ENCODE measurements around the gene KRTAP5-9. TPM values are rescaled to one million over a fixed set of nuclear protein-coding genes. Genes with fewer than 3 reads are reported as not detected.

The KRTAP5-9 gene, protein sequence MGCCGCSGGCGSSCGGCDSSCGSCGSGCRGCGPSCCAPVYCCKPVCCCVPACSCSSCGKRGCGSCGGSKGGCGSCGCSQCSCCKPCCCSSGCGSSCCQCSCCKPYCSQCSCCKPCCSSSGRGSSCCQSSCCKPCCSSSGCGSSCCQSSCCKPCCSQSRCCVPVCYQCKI
- total RNA-seq = not detected
- polyA plus RNA-seq = 0.54 TPM

DNA sequence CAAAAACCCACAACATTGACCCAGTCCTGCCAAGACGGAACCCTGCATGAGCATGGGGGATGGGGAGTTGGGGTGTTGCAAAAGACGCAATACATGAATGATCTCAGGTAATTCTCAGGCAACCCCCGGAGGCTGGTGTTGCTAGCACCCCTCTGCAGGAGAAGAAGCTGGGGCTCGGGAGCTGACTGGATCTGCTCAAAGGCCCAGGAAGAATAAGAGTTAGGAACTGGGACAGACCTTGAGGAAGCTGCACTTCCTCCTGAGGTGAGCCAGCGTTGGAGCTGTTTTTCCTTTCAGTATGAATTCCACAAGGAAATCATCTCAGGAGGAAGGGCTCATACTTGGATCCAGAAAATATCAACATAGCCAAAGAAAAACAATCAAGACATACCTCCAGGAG lies at the start of gene KRTAP5-9:
TSS of gene KRTAP5-9 (plus strand) at position 301 of the 400 bp plus-strand sequence. CDS start 238 bp downstream, outside the sequence.
- Histone ChIP-seq H3K4me3 (ENCODE audit: low read depth, low read length) (no peak within 1 kb of the TSS), H3K4me1 (ENCODE audit: insufficient read depth) (no peaks in the 10 kb centered on the region), H3K27ac (ENCODE audit: low read depth) (no peak within 1 kb of the TSS), H3K36me3 (ENCODE audit: insufficient read depth) (no peaks in the 10 kb centered on the region)
- no peak for DNase-seq (ENCODE audit: extremely low spot score)
- 71% methylated on average over 5 of the region's 5 CpGs for WGBS

DNA sequence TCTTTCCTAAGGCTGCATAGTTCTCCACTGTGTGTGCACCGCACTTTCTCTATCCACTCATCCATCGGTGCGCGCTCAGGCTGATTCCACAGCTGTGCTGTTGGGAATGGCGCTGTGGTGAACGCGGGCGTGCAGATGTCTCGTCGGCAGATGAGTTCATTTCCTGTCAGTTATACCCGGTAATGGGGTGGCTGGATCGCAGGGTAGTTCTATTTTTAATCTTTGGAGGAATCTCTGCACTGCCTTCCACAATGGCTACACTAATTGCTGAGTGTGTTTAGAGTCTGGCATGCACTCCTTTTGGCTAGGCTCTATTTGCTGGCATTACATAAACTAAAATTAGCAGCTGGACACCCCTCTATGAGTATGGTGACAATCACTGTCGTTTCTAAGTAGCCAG lies 49.1 kb upstream of the KRTAP5-9 start:
- Histone ChIP-seq H3K4me3 (ENCODE audit: low read depth, low read length) (no peak overlapping the region), H3K27ac (ENCODE audit: low read depth) (no peak overlapping the region), H3K36me3 (ENCODE audit: insufficient read depth) (peaks cover 3% of the 10 kb centered on the region), H3K4me1 (ENCODE audit: insufficient read depth) (no peaks in the 10 kb centered on the region)
- DNase-seq (ENCODE audit: extremely low spot score) = no peak
- WGBS = 81% methylated on average over 13 of the region's 13 CpGs

DNA sequence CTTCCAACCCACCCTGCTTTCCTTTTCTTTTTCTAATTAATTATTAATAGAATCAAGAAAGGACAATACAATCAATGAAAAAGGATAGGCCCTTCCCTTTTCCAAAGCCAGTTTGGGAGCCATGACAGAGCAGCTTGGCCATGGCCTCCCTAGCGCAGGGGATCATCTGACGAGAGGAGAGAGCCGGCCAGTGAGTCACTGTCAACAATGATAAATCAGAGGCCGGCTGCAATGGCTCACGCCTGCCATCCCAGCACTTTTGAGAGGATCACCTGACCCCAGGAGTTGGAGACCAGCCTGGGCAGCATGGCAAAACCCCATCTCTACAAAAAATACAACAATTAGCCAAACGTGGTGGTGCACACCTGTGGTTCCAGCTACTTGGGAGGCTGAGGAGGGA lies 48.7 kb upstream of the KRTAP5-9 start:
- no peak overlapping the region for H3K4me3 ChIP-seq (ENCODE audit: low read depth, low read length)
- H3K36me3 ChIP-seq (ENCODE audit: insufficient read depth) = peaks cover 3% of the 10 kb centered on the region
- no peak overlapping the region for H3K27ac ChIP-seq (ENCODE audit: low read depth)
- 90% methylated on average over 6 of the region's 6 CpGs for whole genome bisulfite sequencing
- no peaks in the 10 kb centered on the region for H3K4me1 ChIP-seq (ENCODE audit: insufficient read depth)
- DNase-seq (ENCODE audit: extremely low spot score) = no peak

DNA sequence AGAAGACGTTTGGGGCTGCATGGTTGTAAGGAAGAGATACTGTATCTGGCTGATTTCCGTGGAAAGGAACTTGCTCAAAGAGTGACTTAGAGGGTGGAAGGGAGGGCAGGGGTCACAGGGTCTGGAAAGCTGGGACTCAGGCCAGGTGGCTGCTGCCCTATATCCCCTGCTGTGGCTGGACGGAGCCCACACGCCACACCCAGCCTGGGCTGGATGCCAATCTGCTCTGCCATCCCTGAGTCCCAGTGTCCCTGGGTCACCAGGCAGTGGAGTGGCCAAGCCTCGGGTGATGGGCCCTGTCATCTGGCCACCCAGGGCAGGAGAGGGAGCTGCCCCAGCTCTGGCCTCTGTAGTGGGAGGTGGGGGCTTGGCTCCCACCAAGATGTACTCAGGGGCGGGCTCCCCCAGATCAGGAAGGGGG lies 47.6 kb upstream of the KRTAP5-9 start:
- peaks cover 3% of the 10 kb centered on the region for H3K36me3 ChIP-seq (ENCODE audit: insufficient read depth)
- H3K4me3 ChIP-seq (ENCODE audit: low read depth, low read length) = no peak overlapping the region
- H3K4me1 ChIP-seq (ENCODE audit: insufficient read depth) = no peaks in the 10 kb centered on the region
- 63% methylated on average over 6 of the region's 6 CpGs for WGBS
- H3K27ac ChIP-seq (ENCODE audit: low read depth) = no peak overlapping the region
- DNase-seq (ENCODE audit: extremely low spot score) = no peak

DNA sequence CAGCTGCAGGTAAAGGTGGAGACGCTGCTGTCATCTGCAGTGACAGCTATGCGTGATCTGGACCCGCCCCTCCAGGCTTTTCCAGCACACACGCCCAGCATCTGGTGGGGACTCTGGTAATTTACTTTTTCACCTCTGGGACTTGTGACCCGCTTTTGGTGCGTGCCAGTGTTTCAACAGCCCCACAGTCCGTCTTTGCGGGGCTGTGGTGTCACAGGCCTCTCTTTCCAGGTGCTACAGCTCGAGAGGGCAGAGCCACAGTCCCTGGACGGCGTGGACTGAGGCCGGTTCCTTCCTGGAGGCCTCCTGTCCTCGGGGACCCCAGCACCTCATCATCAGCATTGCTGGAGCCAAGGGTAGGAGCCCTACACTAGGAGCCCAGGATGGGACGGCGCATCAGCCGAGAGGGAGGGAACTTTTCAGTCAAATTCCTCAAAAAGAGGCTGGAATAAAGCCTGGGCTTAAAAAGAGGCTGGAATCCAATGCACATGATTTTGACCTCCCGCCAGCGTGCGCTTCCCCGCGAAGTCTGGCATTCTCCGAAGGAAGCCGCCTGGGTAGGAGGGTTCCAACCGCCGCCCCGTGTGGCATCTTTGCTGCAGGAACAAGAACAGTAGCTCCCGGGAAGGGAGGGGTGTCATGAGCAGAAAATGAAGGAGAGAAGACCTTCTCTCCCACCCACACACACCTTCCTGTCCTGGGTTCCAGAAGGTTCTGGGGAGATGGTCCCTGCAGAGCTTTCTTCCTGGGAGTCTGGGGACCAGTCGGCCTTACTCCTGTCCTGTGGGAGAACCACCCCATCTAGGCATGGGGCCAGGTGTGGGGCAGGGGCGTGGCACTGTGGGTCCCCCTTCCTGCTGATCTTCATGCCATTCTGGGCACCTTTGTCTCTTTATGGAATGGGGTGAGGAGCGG lies 46.9 kb upstream of the KRTAP5-9 start:
- Histone ChIP-seq H3K27ac (ENCODE audit: low read depth) (no peak overlapping the region), H3K36me3 (ENCODE audit: insufficient read depth) (peaks cover 3% of the 10 kb centered on the region), H3K4me3 (ENCODE audit: low read depth, low read length) (no peak overlapping the region), H3K4me1 (ENCODE audit: insufficient read depth) (no peaks in the 10 kb centered on the region)
- 94% methylated on average over 30 of the region's 30 CpGs for WGBS
- DNase-seq (ENCODE audit: extremely low spot score) = no peak

DNA sequence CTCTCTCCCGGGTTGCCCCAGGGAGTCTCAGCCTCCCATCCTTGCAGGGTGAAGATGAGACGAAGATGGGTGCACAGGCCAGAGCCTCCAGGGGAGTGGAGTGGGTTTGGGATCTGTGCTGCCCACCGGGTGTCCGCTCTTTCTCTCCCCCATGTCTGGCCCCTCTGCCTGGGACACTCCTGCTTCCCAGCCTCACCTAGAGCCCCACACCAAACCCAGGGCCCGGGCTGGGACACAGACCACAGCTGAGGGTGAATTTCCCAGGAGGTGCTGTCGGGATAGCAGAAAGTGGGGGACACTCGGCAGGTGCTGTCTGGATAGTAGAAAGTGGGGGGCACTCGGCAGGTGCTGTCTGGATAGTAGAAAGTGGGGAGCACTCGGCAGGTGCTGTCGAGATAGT lies 46.2 kb upstream of the KRTAP5-9 start:
- H3K4me1 ChIP-seq (ENCODE audit: insufficient read depth) = no peaks in the 10 kb centered on the region
- peaks cover 3% of the 10 kb centered on the region for H3K36me3 ChIP-seq (ENCODE audit: insufficient read depth)
- no peak overlapping the region for H3K27ac ChIP-seq (ENCODE audit: low read depth)
- 94% methylated on average over 10 of the region's 10 CpGs for WGBS
- no peak for DNase-seq (ENCODE audit: extremely low spot score)
- H3K4me3 ChIP-seq (ENCODE audit: low read depth, low read length) = no peak overlapping the region

DNA sequence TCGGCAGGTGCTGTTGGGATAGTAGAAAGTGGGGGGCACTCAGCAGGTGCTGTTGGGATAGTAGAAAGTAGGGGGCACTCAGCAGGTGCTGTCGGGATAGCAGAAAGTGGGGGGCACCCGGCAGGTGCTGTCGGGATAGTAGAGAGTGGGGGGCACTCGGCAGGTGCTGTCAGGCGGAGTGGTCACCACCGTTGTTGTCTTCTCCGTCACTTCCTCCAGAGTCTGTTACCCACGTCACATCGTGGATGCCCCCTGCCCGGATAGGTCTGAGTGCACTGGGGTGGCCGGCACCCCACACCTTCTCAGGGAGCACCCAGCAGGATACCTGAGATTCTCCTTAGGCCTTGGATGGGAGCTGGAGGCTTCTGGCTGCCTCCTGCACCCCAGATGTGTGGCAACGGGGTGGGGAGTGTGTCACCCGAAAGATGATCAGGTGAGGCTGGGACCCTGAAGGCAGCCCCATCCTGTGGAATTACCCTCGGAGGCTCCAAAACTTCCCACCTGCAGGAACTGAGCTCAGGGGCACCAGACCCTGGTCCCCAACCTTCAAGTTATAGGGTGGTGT lies 45.3 kb upstream of the KRTAP5-9 start:
- H3K4me3 ChIP-seq (ENCODE audit: low read depth, low read length) = no peak overlapping the region
- H3K27ac ChIP-seq (ENCODE audit: low read depth) = no peak overlapping the region
- H3K36me3 ChIP-seq (ENCODE audit: insufficient read depth) = peaks cover 3% of the 10 kb centered on the region
- H3K4me1 ChIP-seq (ENCODE audit: insufficient read depth) = no peaks in the 10 kb centered on the region
- no peak for DNase-seq (ENCODE audit: extremely low spot score)
- WGBS = 97% methylated on average over 15 of the region's 15 CpGs

DNA sequence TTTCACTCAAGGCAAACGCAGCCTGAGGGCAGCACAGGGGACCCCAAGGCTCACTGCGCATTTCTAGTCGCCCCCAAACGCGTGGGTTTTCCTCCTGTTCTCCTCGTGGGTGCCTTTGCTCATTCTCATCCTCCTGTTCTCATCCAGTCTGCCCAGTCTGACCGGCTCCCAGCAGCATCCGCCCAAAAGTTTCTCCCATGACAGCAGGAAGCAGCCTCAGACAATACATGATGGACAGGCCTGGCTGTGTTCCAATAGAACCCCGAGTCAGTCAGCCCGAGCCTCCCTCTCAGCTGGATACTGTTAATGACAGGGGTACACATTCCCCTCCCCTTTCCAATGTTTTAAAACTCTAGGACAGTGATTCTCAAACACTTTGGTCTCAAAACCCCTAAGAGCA lies 43.7 kb upstream of the KRTAP5-9 start:
- Histone ChIP-seq H3K27ac (ENCODE audit: low read depth) (no peak overlapping the region), H3K36me3 (ENCODE audit: insufficient read depth) (peaks cover 3% of the 10 kb centered on the region), H3K4me3 (ENCODE audit: low read depth, low read length) (no peak overlapping the region), H3K4me1 (ENCODE audit: insufficient read depth) (no peaks in the 10 kb centered on the region)
- DNase-seq (ENCODE audit: extremely low spot score) = no peak
- WGBS = 64% methylated on average over 10 of the region's 10 CpGs

DNA sequence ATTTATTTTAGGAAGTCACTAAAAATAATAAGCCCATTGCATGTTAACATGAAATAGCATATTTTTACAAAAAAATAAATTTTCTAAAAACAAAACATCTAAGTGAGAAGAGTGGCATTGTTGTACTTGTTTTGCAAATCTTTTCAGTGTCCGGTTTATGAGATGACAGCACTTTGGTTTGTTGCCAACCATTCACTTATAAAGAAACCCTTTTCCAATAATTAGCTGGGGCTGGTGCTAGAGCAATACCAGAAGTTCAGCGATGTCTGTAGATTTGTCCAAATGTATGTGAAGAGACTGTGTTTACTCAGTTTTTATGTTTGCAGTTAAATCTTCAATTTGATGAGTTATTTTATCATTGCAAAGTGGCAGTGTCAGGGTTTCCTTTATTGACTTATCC lies 43.2 kb upstream of the KRTAP5-9 start:
- Histone ChIP-seq H3K27ac (ENCODE audit: low read depth) (no peak overlapping the region), H3K4me3 (ENCODE audit: low read depth, low read length) (no peak overlapping the region), H3K4me1 (ENCODE audit: insufficient read depth) (no peaks in the 10 kb centered on the region), H3K36me3 (ENCODE audit: insufficient read depth) (peaks cover 3% of the 10 kb centered on the region)
- WGBS = 55% methylated on average over 2 of the region's 2 CpGs
- DNase-seq (ENCODE audit: extremely low spot score) = no peak

DNA sequence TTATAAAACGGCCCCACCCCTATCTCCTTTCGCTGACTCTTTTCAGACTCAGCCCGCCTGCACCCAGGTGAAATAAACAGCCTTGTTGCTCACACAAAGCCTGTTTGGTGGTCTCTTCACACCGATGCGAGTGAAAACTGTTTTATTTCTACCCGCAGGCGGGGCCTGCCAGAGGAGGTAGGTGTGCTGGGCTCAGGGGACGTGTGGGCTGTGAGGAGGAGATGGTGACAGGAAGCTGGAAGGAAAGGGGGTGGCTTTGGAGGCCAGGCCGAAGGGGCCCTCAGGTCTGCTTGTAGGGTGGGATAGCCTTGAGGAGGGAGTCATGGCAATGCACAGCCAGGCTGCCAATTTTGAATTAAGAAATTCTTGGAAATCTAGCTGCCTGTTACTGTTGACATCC lies 42.4 kb upstream of the KRTAP5-9 start:
- no peak for DNase-seq (ENCODE audit: extremely low spot score)
- H3K36me3 ChIP-seq (ENCODE audit: insufficient read depth) = peaks cover 3% of the 10 kb centered on the region
- no peaks in the 10 kb centered on the region for H3K4me1 ChIP-seq (ENCODE audit: insufficient read depth)
- no peak overlapping the region for H3K4me3 ChIP-seq (ENCODE audit: low read depth, low read length)
- no peak overlapping the region for H3K27ac ChIP-seq (ENCODE audit: low read depth)
- 76% methylated on average over 9 of the region's 9 CpGs for WGBS

DNA sequence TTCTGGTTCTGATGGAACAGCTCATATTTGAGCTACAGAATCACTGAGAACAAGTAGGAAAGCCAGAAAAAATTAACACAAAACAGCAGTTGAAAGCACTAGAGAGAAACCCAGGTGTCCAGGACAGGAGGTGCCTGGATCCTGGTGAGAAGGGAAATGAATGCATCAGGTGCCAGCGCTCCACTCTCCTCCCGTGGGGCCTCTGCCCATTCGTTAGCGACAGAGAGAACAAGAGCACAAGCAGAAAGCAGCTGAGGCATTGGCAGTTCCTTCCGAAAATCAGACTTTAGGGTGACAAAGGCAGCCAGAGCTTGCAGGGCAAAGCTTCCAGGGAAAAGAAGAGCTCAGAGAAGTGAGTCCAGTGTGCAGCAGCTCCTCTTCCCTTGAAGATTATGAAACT lies 41.1 kb upstream of the KRTAP5-9 start:
- Histone ChIP-seq H3K4me3 (ENCODE audit: low read depth, low read length) (no peak overlapping the region), H3K27ac (ENCODE audit: low read depth) (no peak overlapping the region), H3K36me3 (ENCODE audit: insufficient read depth) (peaks cover under 1% of the 10 kb centered on the region), H3K4me1 (ENCODE audit: insufficient read depth) (no peaks in the 10 kb centered on the region)
- no peak for DNase-seq (ENCODE audit: extremely low spot score)
- 93% methylated on average over 5 of the region's 5 CpGs for WGBS

DNA sequence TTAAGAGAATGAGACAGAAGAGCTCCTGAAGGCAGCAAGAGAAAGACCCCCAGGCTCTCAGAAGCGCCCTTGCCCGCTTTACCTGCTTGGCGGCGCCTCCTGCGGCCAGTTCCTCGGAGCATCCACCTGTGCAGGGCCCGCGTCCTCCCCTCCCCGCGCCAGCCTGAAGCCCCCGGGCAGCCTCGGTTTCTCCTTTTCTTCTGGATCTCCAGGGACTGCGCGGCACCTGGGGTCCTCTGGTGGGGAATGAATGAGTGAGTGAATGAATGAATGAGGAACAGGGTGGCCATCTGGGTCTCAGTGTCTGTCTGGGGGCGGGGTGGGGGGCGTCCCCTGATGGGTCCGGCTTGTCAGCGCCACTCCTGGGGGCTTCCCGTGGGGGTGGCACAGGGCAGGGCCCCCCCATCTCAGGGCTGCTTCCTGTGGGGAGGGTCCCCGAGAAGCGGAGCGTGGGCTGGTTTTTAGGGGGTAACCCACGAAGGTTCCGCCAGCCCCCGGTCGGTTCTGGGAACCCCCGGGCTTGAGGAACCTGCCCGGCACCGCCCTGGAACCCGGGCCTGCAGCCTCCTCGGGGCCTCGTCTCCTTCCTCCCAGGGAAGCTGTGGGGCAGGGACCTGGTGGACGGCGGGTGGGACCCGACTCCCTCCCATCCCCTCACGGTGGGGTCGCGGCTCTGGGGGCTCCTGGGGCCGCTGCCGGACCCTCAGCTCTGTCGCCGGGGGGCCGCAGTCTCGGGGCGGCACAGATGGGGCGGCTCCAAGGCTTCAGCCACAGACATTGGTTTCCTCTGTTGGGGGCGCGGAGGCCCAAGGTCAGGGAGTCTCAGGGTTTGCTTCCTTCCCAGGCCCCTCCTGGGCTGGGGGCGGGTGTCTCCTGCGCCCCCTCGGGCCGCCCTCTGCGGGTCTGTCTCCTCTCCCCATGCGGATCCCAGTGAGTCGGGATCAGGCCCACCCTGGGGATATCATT lies 29.4 kb upstream of the KRTAP5-9 start:
- WGBS = 93% methylated on average over 55 of the region's 55 CpGs
- no peak for DNase-seq (ENCODE audit: extremely low spot score)
- no peaks in the 10 kb centered on the region for H3K36me3 ChIP-seq (ENCODE audit: insufficient read depth)
- H3K27ac ChIP-seq (ENCODE audit: low read depth) = no peak overlapping the region
- H3K4me1 ChIP-seq (ENCODE audit: insufficient read depth) = no peaks in the 10 kb centered on the region
- no peak overlapping the region for H3K4me3 ChIP-seq (ENCODE audit: low read depth, low read length)

DNA sequence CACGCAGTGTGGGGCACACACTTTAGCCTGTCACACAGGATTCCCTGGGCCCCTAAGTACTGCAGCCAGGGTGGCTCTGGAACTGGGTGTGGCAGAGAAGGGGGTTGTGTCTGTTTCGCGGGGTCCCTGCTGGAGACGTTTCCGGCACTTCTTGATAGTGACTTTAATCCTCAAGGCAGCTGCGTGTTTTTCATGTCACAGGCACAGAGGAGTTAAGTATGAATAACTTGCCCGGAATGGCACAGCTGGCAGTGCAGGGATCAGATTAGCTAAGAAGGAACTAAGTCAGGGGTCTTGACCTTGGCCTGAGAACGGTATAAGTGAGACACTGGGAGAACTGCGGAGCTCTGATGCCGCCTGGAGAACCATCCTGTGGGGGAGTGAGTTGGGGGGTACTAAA lies 28.7 kb upstream of the KRTAP5-9 start:
- WGBS = 33% methylated on average over 10 of the region's 10 CpGs
- no peak overlapping the region for H3K4me3 ChIP-seq (ENCODE audit: low read depth, low read length)
- no peaks in the 10 kb centered on the region for H3K4me1 ChIP-seq (ENCODE audit: insufficient read depth)
- DNase-seq (ENCODE audit: extremely low spot score) = no peak
- H3K36me3 ChIP-seq (ENCODE audit: insufficient read depth) = no peaks in the 10 kb centered on the region
- H3K27ac ChIP-seq (ENCODE audit: low read depth) = no peak overlapping the region

All from urinary bladder (tissue), 4 donors.